ENCODE measurements around the gene GALNT2.

GRCh38 chr1:230128569-230129285 lies 61.7 kb downstream of the GALNT2 start:
- TF ChIP-seq, protein P1, sequence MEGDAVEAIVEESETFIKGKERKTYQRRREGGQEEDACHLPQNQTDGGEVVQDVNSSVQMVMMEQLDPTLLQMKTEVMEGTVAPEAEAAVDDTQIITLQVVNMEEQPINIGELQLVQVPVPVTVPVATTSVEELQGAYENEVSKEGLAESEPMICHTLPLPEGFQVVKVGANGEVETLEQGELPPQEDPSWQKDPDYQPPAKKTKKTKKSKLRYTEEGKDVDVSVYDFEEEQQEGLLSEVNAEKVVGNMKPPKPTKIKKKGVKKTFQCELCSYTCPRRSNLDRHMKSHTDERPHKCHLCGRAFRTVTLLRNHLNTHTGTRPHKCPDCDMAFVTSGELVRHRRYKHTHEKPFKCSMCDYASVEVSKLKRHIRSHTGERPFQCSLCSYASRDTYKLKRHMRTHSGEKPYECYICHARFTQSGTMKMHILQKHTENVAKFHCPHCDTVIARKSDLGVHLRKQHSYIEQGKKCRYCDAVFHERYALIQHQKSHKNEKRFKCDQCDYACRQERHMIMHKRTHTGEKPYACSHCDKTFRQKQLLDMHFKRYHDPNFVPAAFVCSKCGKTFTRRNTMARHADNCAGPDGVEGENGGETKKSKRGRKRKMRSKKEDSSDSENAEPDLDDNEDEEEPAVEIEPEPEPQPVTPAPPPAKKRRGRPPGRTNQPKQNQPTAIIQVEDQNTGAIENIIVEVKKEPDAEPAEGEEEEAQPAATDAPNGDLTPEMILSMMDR (conservative IDR thresholded peaks at IDR 0.05; ENCODE audit: low read depth, low read length) = no peak
- TF ChIP-seq POLR2A (IDR thresholded peaks at IDR 0.05; ENCODE audit: low read depth, low read length) = no peak
- no peak for TF ChIP-seq MAFK (IDR thresholded peaks at IDR 0.05; ENCODE audit: low read depth, low read length)
- TF ChIP-seq ELK1 (IDR thresholded peaks at IDR 0.05; ENCODE audit: borderline replicate concordance, low read depth, low read length) = no peak
- no peak for TF ChIP-seq RCOR1 (IDR thresholded peaks at IDR 0.05; ENCODE audit: insufficient replicate concordance, low read length)
- TF ChIP-seq MXI1 (IDR thresholded peaks at IDR 0.05; ENCODE audit: borderline replicate concordance, low read depth, low read length) = no peak

All from IMR-90 (cell line).